LNCAP (cell line): Measurements from ENCODE around the gene VAMP5.
A peak's percentile ranks its signal among the peaks of the same experiment; 100 is the strongest.

Experiments
- TF ChIP-seq, protein P1 (sequence below): fragments of 450-650 bp; IDR thresholded peaks from 2 replicates; pipeline ENCODE4 v1.5.1; 2017; ENCODE audit warnings: mild to moderate bottlenecking

Gene VAMP5

GRCh38 chr2:85548608-85548900 is 35.7 kb upstream of the VAMP5 start:
- TF ChIP-seq, protein P1, sequence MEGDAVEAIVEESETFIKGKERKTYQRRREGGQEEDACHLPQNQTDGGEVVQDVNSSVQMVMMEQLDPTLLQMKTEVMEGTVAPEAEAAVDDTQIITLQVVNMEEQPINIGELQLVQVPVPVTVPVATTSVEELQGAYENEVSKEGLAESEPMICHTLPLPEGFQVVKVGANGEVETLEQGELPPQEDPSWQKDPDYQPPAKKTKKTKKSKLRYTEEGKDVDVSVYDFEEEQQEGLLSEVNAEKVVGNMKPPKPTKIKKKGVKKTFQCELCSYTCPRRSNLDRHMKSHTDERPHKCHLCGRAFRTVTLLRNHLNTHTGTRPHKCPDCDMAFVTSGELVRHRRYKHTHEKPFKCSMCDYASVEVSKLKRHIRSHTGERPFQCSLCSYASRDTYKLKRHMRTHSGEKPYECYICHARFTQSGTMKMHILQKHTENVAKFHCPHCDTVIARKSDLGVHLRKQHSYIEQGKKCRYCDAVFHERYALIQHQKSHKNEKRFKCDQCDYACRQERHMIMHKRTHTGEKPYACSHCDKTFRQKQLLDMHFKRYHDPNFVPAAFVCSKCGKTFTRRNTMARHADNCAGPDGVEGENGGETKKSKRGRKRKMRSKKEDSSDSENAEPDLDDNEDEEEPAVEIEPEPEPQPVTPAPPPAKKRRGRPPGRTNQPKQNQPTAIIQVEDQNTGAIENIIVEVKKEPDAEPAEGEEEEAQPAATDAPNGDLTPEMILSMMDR, result no peak

- TF ChIP-seq, protein P1, result no peak
These were observed 35.1 kb upstream of the VAMP5 start for GRCh38 chr2:85549095-85549494.

- TF ChIP-seq, protein P1, result no peak
These were observed 34.4 kb upstream of the VAMP5 start for GRCh38 chr2:85549826-85550225.

GRCh38 chr2:85550486-85550885 is 33.7 kb upstream of the VAMP5 start:
- TF ChIP-seq, protein P1, result no peak

GRCh38 chr2:85551698-85552678 is 32.2 kb upstream of the VAMP5 start:
- TF ChIP-seq, protein P1, result peak; percentile 80

GRCh38 chr2:85553184-85553583 is 31.0 kb upstream of the VAMP5 start:
- TF ChIP-seq, protein P1, result no peak

DNA sequence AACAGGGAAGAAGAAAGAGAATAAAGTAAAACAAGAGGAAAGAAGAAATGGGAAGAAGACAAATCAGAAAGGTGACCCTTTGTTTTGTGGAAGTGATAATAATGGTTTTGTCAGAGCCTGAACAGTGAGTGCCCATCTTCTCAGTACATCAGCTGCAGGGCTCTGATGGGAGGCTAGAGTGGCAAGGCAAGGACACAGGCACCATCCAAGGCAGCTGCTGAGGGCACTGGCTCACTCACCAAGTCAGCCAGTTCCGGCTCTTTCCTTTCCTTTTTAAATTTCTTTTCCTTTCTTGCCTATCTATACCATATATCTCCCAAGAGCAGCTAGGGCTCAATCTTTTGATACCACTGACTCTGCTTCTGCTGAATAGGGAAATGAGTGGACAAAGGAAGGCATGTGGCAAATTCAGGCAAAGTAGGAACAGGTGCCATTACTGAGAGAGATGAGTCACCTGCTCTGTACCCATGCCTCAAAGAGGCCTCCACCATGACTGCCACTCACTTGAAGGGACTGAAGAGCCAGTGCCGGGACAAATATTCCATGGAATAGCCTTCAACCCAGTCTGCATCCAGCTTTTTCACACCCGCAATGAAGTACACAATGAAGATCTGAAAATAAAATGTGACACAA is 29.1 kb upstream of the VAMP5 start:
- TF ChIP-seq, protein P1, result no peak
